HepG2 (cell line): Measurements from ENCODE around the gene DSTN. TPM values are rescaled to one million over a fixed set of nuclear protein-coding genes. Genes with fewer than 3 reads are reported as not detected.

Source experiments
- ATAC-seq: fragments of 200-7000 bp; cut with Tn5 transposase; 3 replicates; pipeline ENCODE4 v1.9.1; 2020; ENCODE audit warnings: mild to moderate bottlenecking, moderate library complexity
- BruUV-seq: library from RNA; stranded (reverse); fragments of 400-500 nt; replicated peaks from 2 replicates; lab custom pipeline; 2021; lab: Mats Ljungman, UMichigan
- CTCF ChIA-PET: fragments of 300-600 bp; formaldehyde crosslinking; extraction: SDS; loops from one replicate; lab custom pipeline; 2021; ENCODE audit warnings: low total read pairs, inconsistent platforms, low intra/inter-chr PET ratio; lab: Yijun Ruan, JAX
- POLR2A ChIA-PET: fragments of 350-600 bp; sonication (Branson Sonifier 250); formaldehyde crosslinking; loops from one replicate; lab custom pipeline; 2020; ENCODE audit warnings: antibody characterized with exemption, inconsistent platforms; lab: Yijun Ruan, JAX
- DNase-seq: peaks from one replicate; pipeline ENCODE4 v3.0.0-alpha.2; 2015; ENCODE audit warnings: low spot score
- FAIRE-seq: peaks from 3 replicates; lab custom pipeline; 2011; peaks lifted over from hg19 to GRCh38; lab: Jason Lieb, UNC
- H2AFZ ChIP-seq: one replicate; pipeline ENCODE4 v1.6.1; 2011; ENCODE audit warnings: low read length, inconsistent platforms
- H3K27ac ChIP-seq: fragments of 300-600 bp; 3 replicates; pipeline ENCODE4 v1.8.0; 2011; ENCODE audit warnings: mixed run types, mild to moderate bottlenecking, mixed read lengths, low read length, inconsistent platforms; ENCODE audit not compliant: insufficient read depth; ENCODE audit errors: extremely low read length
- H3K27me3 ChIP-seq, 2 experiments: fragments of 200-600 bp in 1 of 2; 2 replicates in 1 of 2; 3 replicates in 1 of 2; pipeline versions ENCODE4 v1.6.0 to v1.8.0; 2011; ENCODE audit warnings: low read length in 2 of 2, mild to moderate bottlenecking in 2 of 2, moderate library complexity in 2 of 2, inconsistent platforms in 1 of 2; ENCODE audit not compliant: insufficient read depth in 2 of 2, control insufficient read depth in 1 of 2
- H3K36me3 ChIP-seq, 2 experiments: fragments of 200-600 bp in 1 of 2; replicated peaks in 1 of 2; 2 replicates in 1 of 2; 3 replicates in 1 of 2; pipeline versions ENCODE4 v1.5.1 to v1.8.0; 2011; ENCODE audit warnings: low read length in 2 of 2, inconsistent platforms in 1 of 2; ENCODE audit not compliant: insufficient read depth in 2 of 2, control insufficient read depth in 1 of 2
- H3K4me1 ChIP-seq: 2 replicates; pipeline ENCODE4 v1.5.1; 2012; ENCODE audit warnings: low read length, inconsistent platforms; ENCODE audit not compliant: insufficient read depth
- H3K4me2 ChIP-seq: 2 replicates; pipeline ENCODE4 v1.6.0; 2011; ENCODE audit warnings: low read depth, low read length, inconsistent platforms
- H3K4me3 ChIP-seq, 3 experiments: fragments of 200-600 bp in 1 of 3; sonication (generic), shearing (Covaris generic) in 1 of 3; replicated peaks in 1 of 3; 2 replicates each; pipeline ENCODE4 v1.5.1; 2011 to 2016; ENCODE audit warnings: low read length in 3 of 3, inconsistent platforms in 2 of 3, low read depth in 2 of 3, mild to moderate bottlenecking in 2 of 3, control low read depth in 1 of 3, mixed read lengths in 1 of 3; ENCODE audit not compliant: insufficient read depth in 1 of 3
- H3K79me2 ChIP-seq: one replicate; pipeline ENCODE4 v1.6.1; 2011; ENCODE audit warnings: low read length, inconsistent platforms; ENCODE audit not compliant: insufficient read depth
- H3K9ac ChIP-seq: 2 replicates; pipeline ENCODE4 v1.6.0; 2011; ENCODE audit warnings: mild to moderate bottlenecking, low read depth, low read length, inconsistent platforms; ENCODE audit not compliant: insufficient read depth
- H3K9me3 ChIP-seq: 2 replicates; pipeline ENCODE4 v1.5.1; 2012; ENCODE audit warnings: mild to moderate bottlenecking, low read length
- H4K20me1 ChIP-seq: 2 replicates; pipeline ENCODE4 v1.6.0; 2011; ENCODE audit warnings: inconsistent platforms, mild to moderate bottlenecking, low read length, moderate library complexity; ENCODE audit not compliant: insufficient read depth
- FOSL1 ChIP-seq: sonication (generic); formaldehyde crosslinking; IDR thresholded peaks from 2 replicates; pipeline ENCODE4 v1.9.0; 2021; ENCODE audit warnings: missing genetic modification reagents, borderline replicate concordance
- HDAC1 ChIP-seq: sonication (generic); formaldehyde crosslinking; IDR thresholded peaks from 2 replicates; pipeline ENCODE4 v1.5.1; 2020; ENCODE audit warnings: mild to moderate bottlenecking, missing genetic modification reagents
- MATR3 ChIP-seq: sonication (generic); formaldehyde crosslinking; IDR thresholded peaks from 2 replicates; pipeline ENCODE4 v1.4.0; 2020; ENCODE audit warnings: missing genetic modification reagents
- MTF2 ChIP-seq: sonication (generic); formaldehyde crosslinking; IDR thresholded peaks from 2 replicates; pipeline ENCODE4 v1.5.0; 2020; ENCODE audit warnings: missing genetic modification reagents, borderline replicate concordance
- TEAD2 ChIP-seq: sonication (generic); formaldehyde crosslinking; IDR thresholded peaks from 2 replicates; pipeline ENCODE4 v1.9.0; 2021; ENCODE audit warnings: missing genetic modification reagents
- YEATS2 ChIP-seq: sonication (generic); formaldehyde crosslinking; IDR thresholded peaks from 2 replicates; pipeline ENCODE4 v1.4.0; 2020; ENCODE audit warnings: missing genetic modification reagents, borderline replicate concordance
- ZC3H13 ChIP-seq: sonication (generic); formaldehyde crosslinking; IDR thresholded peaks from 2 replicates; pipeline ENCODE4 v1.8.1; 2023; ENCODE audit warnings: mild to moderate bottlenecking, missing genetic modification reagents, moderate library complexity
- ZEB1 ChIP-seq: IDR thresholded peaks from 2 replicates; pipeline ENCODE4 v1.6.1; 2012; ENCODE audit warnings: mild to moderate bottlenecking, low read depth, inconsistent platforms; ENCODE audit not compliant: insufficient replicate concordance
- ZFP41 ChIP-seq: sonication (generic); formaldehyde crosslinking; IDR thresholded peaks from 2 replicates; pipeline ENCODE4 v1.4.0; 2020; ENCODE audit warnings: mild to moderate bottlenecking, missing genetic modification reagents, borderline replicate concordance
- ZFP62 ChIP-seq: sonication (generic); formaldehyde crosslinking; IDR thresholded peaks from 2 replicates; pipeline ENCODE4 v1.4.0; 2020; ENCODE audit warnings: missing genetic modification reagents
- ZNF225 ChIP-seq: sonication (generic); formaldehyde crosslinking; IDR thresholded peaks from 2 replicates; pipeline ENCODE4 v1.4.0; 2020; ENCODE audit warnings: mild to moderate bottlenecking, missing genetic modification reagents
- ZNF430 ChIP-seq: sonication (generic); formaldehyde crosslinking; IDR thresholded peaks from 2 replicates; pipeline ENCODE4 v1.9.0; 2021; ENCODE audit warnings: mild to moderate bottlenecking, missing genetic modification reagents
- ZNF451 ChIP-seq: sonication (generic); formaldehyde crosslinking; IDR thresholded peaks from 2 replicates; pipeline ENCODE4 v1.5.0; 2020; ENCODE audit warnings: mild to moderate bottlenecking, missing genetic modification reagents
- ZNF776 ChIP-seq: sonication (generic); formaldehyde crosslinking; IDR thresholded peaks from 2 replicates; pipeline ENCODE4 v1.4.0; 2020; ENCODE audit warnings: mild to moderate bottlenecking, missing genetic modification reagents
- WGBS: methylation state at CpG from one replicate; pipeline ENCODE4 v1.1.6; 2017; ENCODE audit warnings: low lambda C conversion rate; 5-methylcytosine and 5-hydroxymethylcytosine counted together
- in situ Hi-C: cut with HindIII; loops from 2 replicates; pipeline ENCODE4 v1.10.0; 2017; ENCODE audit warnings: low pct_unique_long_range_greater_than_20kb; ENCODE audit not compliant: extremely low pct_ligation_motif_present
- intact Hi-C: fragments of 100-400 bp; cut with micrococcal nuclease; formaldehyde crosslinking; loops from one replicate; pipeline ENCODE4 v1.10.0; 2022; ENCODE audit not compliant: unreplicated experiment
- polyA plus RNA-seq, 8 experiments: library from polyadenylated mRNA; depleted of rRNA in 3 of 8; stranded (reverse) in 7 of 8; unstranded in 1 of 8; fragments of >200 nt; fragmentation: Illumina TruSeq in 4 of 8; extraction: Trizol in 4 of 8; gene quantifications; 2 replicates each; pipeline versions ENCODE4 v1.2.1 to v1.2.3, GENCODE V29; 2011 to 2016; ENCODE audit warnings: low read depth in 4 of 8, missing spikeins in 1 of 8, mixed read lengths in 1 of 8; ENCODE audit not compliant: insufficient read depth in 1 of 8
- total RNA-seq, 5 experiments: library from RNA; depleted of rRNA; stranded (reverse); fragments of >200 nt; fragmentation: Illumina TruSeq; extraction: Trizol; gene quantifications; 2 replicates each; pipeline ENCODE4 v1.2.3, GENCODE V29; 2016; ENCODE audit warnings: low read depth in 1 of 5
- TF ChIP-seq, protein P1 (sequence below): sonication (generic); formaldehyde crosslinking; IDR thresholded peaks from 2 replicates; pipeline ENCODE4 v1.4.0; 2020; ENCODE audit warnings: missing genetic modification reagents
- TF ChIP-seq, protein P2 (sequence below): sonication (generic); formaldehyde crosslinking; IDR thresholded peaks from 2 replicates; pipeline ENCODE4 v1.9.0; 2021; ENCODE audit warnings: missing genetic modification reagents, mild to moderate bottlenecking, borderline replicate concordance
- TF ChIP-seq, protein P3 (sequence below): sonication (generic); formaldehyde crosslinking; IDR thresholded peaks from 2 replicates; pipeline ENCODE4 v1.4.0; 2020; ENCODE audit warnings: low read depth, mild to moderate bottlenecking, missing genetic modification reagents

Gene DSTN
- total and polyA plus RNA-seq, 2 of the 13 experiments (the other 11 are each of a cell fraction or from before 2014, with no cell fraction given): 27.6 to 106 TPM

DNA sequence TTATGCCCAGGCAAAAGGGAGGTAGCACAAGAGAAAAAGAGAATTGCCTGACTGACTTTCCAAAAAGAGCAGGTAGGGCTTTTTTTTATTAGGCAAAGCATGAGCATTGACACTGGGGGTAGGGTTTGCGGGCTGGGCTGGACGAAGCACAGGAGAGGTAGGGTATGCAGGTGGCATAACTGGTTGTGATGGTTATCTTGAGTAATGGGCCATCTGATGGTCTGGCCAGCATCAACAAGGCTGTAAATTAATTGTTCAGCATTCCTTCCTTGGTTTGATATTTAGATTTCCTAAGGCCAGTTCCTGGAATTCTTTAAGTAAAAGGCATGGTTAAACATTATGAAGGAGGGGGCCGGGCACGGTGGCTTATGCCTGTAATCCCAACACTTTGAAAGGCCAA is 24.7 kb upstream of the DSTN start:
- ATAC-seq (no peak), FAIRE-seq (no peak), DNase-seq (no peak)
- H3K27ac ChIP-seq: no peak overlapping the region
- no peaks in the 10 kb centered on the region for H3K79me2 ChIP-seq
- 0 out of 5 replicates have a peak, but pooled peaks cover 1 to 3% of the 10 kb centered on the region in 2 experiments for H3K27me3 ChIP-seq
- no peak overlapping the region for H3K9ac ChIP-seq
- H3K9me3 ChIP-seq: no peaks in the 10 kb centered on the region
- H3K4me1 ChIP-seq: no peaks in the 10 kb centered on the region
- no peaks in the 10 kb centered on the region for H4K20me1 ChIP-seq
- ChIA-PET POLR2A (interaction anchor here (1.2 kb wide), 1 partner anchor 459 kb away, joined by 3 read pairs; no protein-coding TSS in a partner anchor), CTCF (no interaction called here)
- TF ChIP-seq ZNF776 (CRISPR knock-in tag) (no peak), ZNF430 (CRISPR knock-in tag) (no peak), ZC3H13 (CRISPR knock-in tag) (no peak), ZNF225 (CRISPR knock-in tag) (no peak), ZEB1 (no peak), MATR3 (CRISPR knock-in tag) (no peak), ZFP62 (no peak), ZNF451 (CRISPR knock-in tag) (no peak), ZFP41 (CRISPR knock-in tag) (no peak), FOSL1 (CRISPR knock-in tag) (no peak), TEAD2 (CRISPR knock-in tag) (no peak), HDAC1 (no peak), MTF2 (no peak), YEATS2 (CRISPR knock-in tag) (no peak)
- TF ChIP-seq, protein P1, sequence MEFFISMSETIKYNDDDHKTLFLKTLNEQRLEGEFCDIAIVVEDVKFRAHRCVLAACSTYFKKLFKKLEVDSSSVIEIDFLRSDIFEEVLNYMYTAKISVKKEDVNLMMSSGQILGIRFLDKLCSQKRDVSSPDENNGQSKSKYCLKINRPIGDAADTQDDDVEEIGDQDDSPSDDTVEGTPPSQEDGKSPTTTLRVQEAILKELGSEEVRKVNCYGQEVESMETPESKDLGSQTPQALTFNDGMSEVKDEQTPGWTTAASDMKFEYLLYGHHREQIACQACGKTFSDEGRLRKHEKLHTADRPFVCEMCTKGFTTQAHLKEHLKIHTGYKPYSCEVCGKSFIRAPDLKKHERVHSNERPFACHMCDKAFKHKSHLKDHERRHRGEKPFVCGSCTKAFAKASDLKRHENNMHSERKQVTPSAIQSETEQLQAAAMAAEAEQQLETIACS (CRISPR knock-in tag): no peak
- TF ChIP-seq, protein P2, sequence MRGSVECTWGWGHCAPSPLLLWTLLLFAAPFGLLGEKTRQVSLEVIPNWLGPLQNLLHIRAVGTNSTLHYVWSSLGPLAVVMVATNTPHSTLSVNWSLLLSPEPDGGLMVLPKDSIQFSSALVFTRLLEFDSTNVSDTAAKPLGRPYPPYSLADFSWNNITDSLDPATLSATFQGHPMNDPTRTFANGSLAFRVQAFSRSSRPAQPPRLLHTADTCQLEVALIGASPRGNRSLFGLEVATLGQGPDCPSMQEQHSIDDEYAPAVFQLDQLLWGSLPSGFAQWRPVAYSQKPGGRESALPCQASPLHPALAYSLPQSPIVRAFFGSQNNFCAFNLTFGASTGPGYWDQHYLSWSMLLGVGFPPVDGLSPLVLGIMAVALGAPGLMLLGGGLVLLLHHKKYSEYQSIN (CRISPR knock-in tag): no peak
- TF ChIP-seq, protein P3, sequence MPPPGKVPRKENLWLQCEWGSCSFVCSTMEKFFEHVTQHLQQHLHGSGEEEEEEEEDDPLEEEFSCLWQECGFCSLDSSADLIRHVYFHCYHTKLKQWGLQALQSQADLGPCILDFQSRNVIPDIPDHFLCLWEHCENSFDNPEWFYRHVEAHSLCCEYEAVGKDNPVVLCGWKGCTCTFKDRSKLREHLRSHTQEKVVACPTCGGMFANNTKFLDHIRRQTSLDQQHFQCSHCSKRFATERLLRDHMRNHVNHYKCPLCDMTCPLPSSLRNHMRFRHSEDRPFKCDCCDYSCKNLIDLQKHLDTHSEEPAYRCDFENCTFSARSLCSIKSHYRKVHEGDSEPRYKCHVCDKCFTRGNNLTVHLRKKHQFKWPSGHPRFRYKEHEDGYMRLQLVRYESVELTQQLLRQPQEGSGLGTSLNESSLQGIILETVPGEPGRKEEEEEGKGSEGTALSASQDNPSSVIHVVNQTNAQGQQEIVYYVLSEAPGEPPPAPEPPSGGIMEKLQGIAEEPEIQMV (CRISPR knock-in tag): no peak
- no peak overlapping the region for H3K4me2 ChIP-seq
- no peak overlapping the region for H3K4me3 ChIP-seq
- in situ Hi-C loops: no loop called here
- no peak overlapping the region for H2AFZ ChIP-seq
- 91% methylated on average over 4 of the region's 4 CpGs for WGBS
- no TSS peak for BruUV-seq
- H3K36me3 ChIP-seq: no peaks in the 10 kb centered on the region
- intact Hi-C loops: no loop called here
